Naive thymus-derived CD4-positive, alpha-beta T cell (primary cell): ENCODE results near the gene MCC. TPM values are rescaled to one million over a fixed set of nuclear protein-coding genes. Genes with fewer than 3 reads are reported as not detected.

ENCODE experiments used
- ATAC-seq: fragments of 150-1000 bp; cut with Tn5 transposase; 2 replicates; pipeline ENCODE4 v1.10.0; 2021; ENCODE audit warnings: mild to moderate bottlenecking, moderate library complexity
- CTCF ChIA-PET: fragments of 350-600 bp; sonication (Branson Sonifier 250); formaldehyde crosslinking; loops from one replicate; lab custom pipeline; 2021; ENCODE audit warnings: antibody characterized with exemption; lab: Charles Lee
- POLR2A ChIA-PET: fragments of 350-600 bp; sonication (Branson Sonifier 250); formaldehyde crosslinking; loops from one replicate; lab custom pipeline; 2021; ENCODE audit warnings: antibody characterized with exemption, inconsistent platforms; lab: Charles Lee
- DNase-seq, 9 donors: peaks; one replicate each; pipeline versions ENCODE4 v3.0.0 to v3.0.0-alpha.2; 2020 to 2022; ENCODE audit warnings: mixed read lengths in 1 of 9
- H3K27ac ChIP-seq: one replicate; pipeline ENCODE4 v1.7.0; 2013; ENCODE audit warnings: mild to moderate bottlenecking, low read depth, low read length, moderate library complexity
- H3K27me3 ChIP-seq, 2 donors: one replicate each; pipeline ENCODE4 v1.7.0; 2013; ENCODE audit warnings: low read length in 2 of 2, mild to moderate bottlenecking in 2 of 2, moderate library complexity in 2 of 2; ENCODE audit not compliant: control insufficient read depth in 2 of 2, insufficient read depth in 2 of 2
- H3K36me3 ChIP-seq, 3 experiments: 1 replicate in 2 of 3; 2 replicates in 1 of 3; pipeline ENCODE4 v1.7.0; 2013; ENCODE audit warnings: low read length in 3 of 3, mild to moderate bottlenecking in 3 of 3, moderate library complexity in 1 of 3; ENCODE audit not compliant: insufficient read depth in 3 of 3, control insufficient read depth in 2 of 3
- H3K4me1 ChIP-seq, 2 donors: one replicate each; pipeline ENCODE4 v1.7.0; 2013; ENCODE audit warnings: low read length in 2 of 2, mild to moderate bottlenecking in 2 of 2, moderate library complexity in 1 of 2; ENCODE audit not compliant: control insufficient read depth in 2 of 2, insufficient read depth in 2 of 2
- H3K4me3 ChIP-seq: 2 replicates; pipeline ENCODE4 v1.7.0; 2013; ENCODE audit warnings: mild to moderate bottlenecking, low read length
- H3K9me3 ChIP-seq, 3 experiments: 1 replicate in 2 of 3; 2 replicates in 1 of 3; pipeline ENCODE4 v1.7.0; 2013; ENCODE audit warnings: low read length in 3 of 3; ENCODE audit not compliant: control insufficient read depth in 2 of 3
- H3K27ac Mint-ChIP-seq, 9 donors: one replicate each; pipeline ENCODE4 v1.8.0; 2020 to 2022; ENCODE audit warnings: mixed read lengths in 9 of 9, mild to moderate bottlenecking in 8 of 9, moderate library complexity in 5 of 9, inconsistent platforms in 2 of 9
- H3K27me3 Mint-ChIP-seq, 5 donors: one replicate each; pipeline ENCODE4 v1.8.0; 2021 to 2022; ENCODE audit warnings: mixed read lengths in 5 of 5, mild to moderate bottlenecking in 1 of 5
- H3K36me3 Mint-ChIP-seq, 5 donors: one replicate each; pipeline ENCODE4 v1.8.0; 2020 to 2022; ENCODE audit warnings: mixed read lengths in 5 of 5, mild to moderate bottlenecking in 3 of 5, inconsistent platforms in 1 of 5
- H3K4me1 Mint-ChIP-seq, 7 donors: one replicate each; pipeline ENCODE4 v1.8.0; 2020 to 2022; ENCODE audit warnings: mixed read lengths in 7 of 7, mild to moderate bottlenecking in 3 of 7, inconsistent platforms in 1 of 7
- H3K4me3 Mint-ChIP-seq, 10 donors: one replicate each; pipeline ENCODE4 v1.8.0; 2020 to 2022; ENCODE audit warnings: mild to moderate bottlenecking in 10 of 10, mixed read lengths in 10 of 10, moderate library complexity in 6 of 10, inconsistent platforms in 2 of 10
- H3K9me3 Mint-ChIP-seq, 11 donors: one replicate each; pipeline ENCODE4 v1.8.0; 2020 to 2022; ENCODE audit warnings: mixed read lengths in 11 of 11, mild to moderate bottlenecking in 4 of 11, inconsistent platforms in 1 of 11, moderate library complexity in 1 of 11
- intact Hi-C, 2 donors: fragments of 100-400 bp; cut with micrococcal nuclease; formaldehyde crosslinking; loops; one replicate each; pipeline ENCODE4 v1.15.1; 2023
- polyA plus RNA-seq, 2 donors: library from polyadenylated mRNA; unstranded; fragments of 300-500 nt; fragmentation: Illumina TruSeq; gene quantifications; one replicate each; pipeline ENCODE4 v1.2.3, GENCODE V29; 2021
- total RNA-seq, 6 experiments: library from RNA in 5 of 6; stranded (reverse) in 5 of 6; gene quantifications; 1 replicate in 5 of 6; 2 replicates in 1 of 6; pipeline ENCODE4 v1.2.3 and lab custom pipeline; 2021 to 2026

Gene MCC
- total and polyA plus RNA-seq, 7 experiments from 2014 or later, result 0.56 to 3.0 (median 0.89) TPM

- intact Hi-C loops, result no loop called here
- POLR2A ChIA-PET, result no interaction called here
Measured at GRCh38 chr5:113356487-113356886, 131.8 kb downstream of the MCC start.

GRCh38 chr5:113354055-113354454, 134.2 kb downstream of the MCC start:
- H3K4me1 ChIP-seq, result no peaks in the 10 kb centered on the region
- POLR2A ChIA-PET, result no interaction called here

More at GRCh38 chr5:113356487-113356886, 131.8 kb downstream of the MCC start:
- no peak overlapping the region for H3K27ac ChIP-seq
- H3K9me3 ChIP-seq, result no peaks in the 10 kb centered on the region
- Mint-ChIP-seq H3K27me3 (peaks cover 0 to 30% (median 0%) of the 10 kb centered on the region in 5 donors), H3K27ac (no peak overlapping the region), H3K4me1 (no peaks in the 10 kb centered on the region), H3K36me3 (no peaks in the 10 kb centered on the region), H3K9me3 (peaks cover 0 to 2% (median 0%) of the 10 kb centered on the region in 11 donors), H3K4me3 (no peak overlapping the region)
- no peak overlapping the region for H3K4me3 ChIP-seq
- ATAC-seq, result no peak
- DNase-seq, result no peak
- CTCF ChIA-PET, result no interaction called here
- H3K4me1 ChIP-seq, result no peaks in the 10 kb centered on the region
- H3K36me3 ChIP-seq, result no peaks in the 10 kb centered on the region
- no peaks in the 10 kb centered on the region for H3K27me3 ChIP-seq

GRCh38 chr5:113347572-113347971, 140.7 kb downstream of the MCC start:
- intact Hi-C loops, result no loop called here
- no peak for DNase-seq
- Histone ChIP-seq H3K27me3 (no peaks in the 10 kb centered on the region), H3K36me3 (no peaks in the 10 kb centered on the region), H3K4me1 (no peaks in the 10 kb centered on the region), H3K4me3 (no peak overlapping the region), H3K27ac (no peak overlapping the region), H3K9me3 (no peaks in the 10 kb centered on the region)
- POLR2A ChIA-PET, result no interaction called here
- CTCF ChIA-PET, result no interaction called here
- Mint-ChIP-seq H3K9me3 (peaks cover 0 to 3% (median 0%) of the 10 kb centered on the region in 11 donors), H3K4me1 (no peaks in the 10 kb centered on the region), H3K27ac (no peak overlapping the region), H3K36me3 (peaks cover 0 to 4% (median 0%) of the 10 kb centered on the region in 5 donors), H3K4me3 (no peak overlapping the region), H3K27me3 (peaks cover 10 to 55% (median 11%) of the 10 kb centered on the region in 5 donors)
- ATAC-seq, result no peak

More at GRCh38 chr5:113354055-113354454, 134.2 kb downstream of the MCC start:
- ATAC-seq, result no peak
- no peaks in the 10 kb centered on the region for H3K36me3 ChIP-seq
- intact Hi-C loops, result no loop called here
- no peak overlapping the region for H3K27ac Mint-ChIP-seq
- no peak overlapping the region for H3K4me3 Mint-ChIP-seq
- no peaks in the 10 kb centered on the region for H3K4me1 Mint-ChIP-seq
- H3K27me3 Mint-ChIP-seq, result peaks cover 0 to 31% (median 0%) of the 10 kb centered on the region in 5 donors
- no peaks in the 10 kb centered on the region for H3K9me3 Mint-ChIP-seq
- H3K9me3 ChIP-seq, result no peaks in the 10 kb centered on the region
- H3K36me3 Mint-ChIP-seq, result no peaks in the 10 kb centered on the region
- no peak overlapping the region for H3K27ac ChIP-seq
- CTCF ChIA-PET, result no interaction called here
- DNase-seq, result no peak
- no peaks in the 10 kb centered on the region for H3K27me3 ChIP-seq
- no peak overlapping the region for H3K4me3 ChIP-seq

- Mint-ChIP-seq H3K4me1 (peaks cover 0 to 4% (median 0%) of the 10 kb centered on the region in 7 donors), H3K36me3 (peaks cover 0 to 4% (median 0%) of the 10 kb centered on the region in 5 donors), H3K27ac (no peak overlapping the region), H3K4me3 (no peak overlapping the region), H3K9me3 (peaks cover 0 to 3% (median 0%) of the 10 kb centered on the region in 11 donors), H3K27me3 (peaks cover 11 to 46% (median 17%) of the 10 kb centered on the region in 5 donors)
- Histone ChIP-seq H3K27ac (no peak overlapping the region), H3K27me3 (peaks cover 0 to 2% of the 10 kb centered on the region in 2 donors), H3K4me3 (no peak overlapping the region), H3K36me3 (no peaks in the 10 kb centered on the region), H3K4me1 (no peaks in the 10 kb centered on the region), H3K9me3 (no peaks in the 10 kb centered on the region)
- no peak for DNase-seq
- CTCF ChIA-PET, result no interaction called here
- POLR2A ChIA-PET, result no interaction called here
- ATAC-seq, result no peak
- intact Hi-C loops, result no loop called here
Measured at GRCh38 chr5:113344973-113345940, 143.0 kb downstream of the MCC start.

GRCh38 chr5:113343343-113343742, 144.9 kb downstream of the MCC start:
- no peak overlapping the region for H3K4me3 Mint-ChIP-seq
- peaks cover 0 to 4% (median 0%) of the 10 kb centered on the region in 7 donors for H3K4me1 Mint-ChIP-seq
- DNase-seq (no peak), ATAC-seq (no peak)
- H3K36me3 Mint-ChIP-seq, result peaks cover 0 to 4% (median 0%) of the 10 kb centered on the region in 5 donors
- peaks cover 0 to 2% of the 10 kb centered on the region in 2 donors for H3K27me3 ChIP-seq
- ChIA-PET CTCF (no interaction called here), POLR2A (no interaction called here)
- no peak overlapping the region for H3K4me3 ChIP-seq
- intact Hi-C loops, result no loop called here
- H3K9me3 Mint-ChIP-seq, result peaks cover 0 to 3% (median 0%) of the 10 kb centered on the region in 11 donors
- H3K27ac Mint-ChIP-seq, result no peak overlapping the region
- H3K36me3 ChIP-seq, result no peaks in the 10 kb centered on the region
- H3K9me3 ChIP-seq, result no peaks in the 10 kb centered on the region
- H3K27me3 Mint-ChIP-seq, result peaks cover 11 to 34% (median 17%) of the 10 kb centered on the region in 5 donors
- no peaks in the 10 kb centered on the region for H3K4me1 ChIP-seq
- no peak overlapping the region for H3K27ac ChIP-seq

GRCh38 chr5:113340537-113340936, 147.7 kb downstream of the MCC start:
- intact Hi-C loops, result no loop called here
- no peak overlapping the region for H3K4me3 Mint-ChIP-seq
- Histone ChIP-seq H3K9me3 (no peaks in the 10 kb centered on the region), H3K27ac (no peak overlapping the region), H3K27me3 (peaks cover 2 to 3% of the 10 kb centered on the region in 2 donors), H3K4me3 (no peak overlapping the region), H3K36me3 (no peaks in the 10 kb centered on the region), H3K4me1 (peaks cover 0 to 2% of the 10 kb centered on the region in 2 donors)
- H3K4me1 Mint-ChIP-seq, result peaks cover 0 to 8% (median 2%) of the 10 kb centered on the region in 7 donors
- DNase-seq, result no peak
- peaks cover 0 to 2% (median 0%) of the 10 kb centered on the region in 11 donors for H3K9me3 Mint-ChIP-seq
- peaks cover 18 to 36% (median 26%) of the 10 kb centered on the region in 5 donors for H3K27me3 Mint-ChIP-seq
- POLR2A ChIA-PET, result no interaction called here
- CTCF ChIA-PET, result no interaction called here
- no peak for ATAC-seq
- H3K27ac Mint-ChIP-seq, result no peak overlapping the region
- peaks cover 0 to 4% (median 0%) of the 10 kb centered on the region in 5 donors for H3K36me3 Mint-ChIP-seq
